HG02759 (cell line): Measurements from ENCODE around the gene AP5M1.
"Not testable (repeated sequence)": the region's sequence is repeated elsewhere in the genome, so short reads cannot be mapped to it uniquely, and the experiment has no call there.

Experiments used
- ATAC-seq: cut with Tn5 transposase; IDR thresholded peaks from one replicate; pipeline ENCODE4 v1.9.1; 2021; ENCODE audit warnings: mild to moderate bottlenecking, moderate library complexity; ENCODE audit not compliant: unreplicated experiment

Gene AP5M1

GRCh38 chr14:57290751-57291150 lies 22.0 kb downstream of the AP5M1 start:
- ATAC-seq = no peak

GRCh38 chr14:57291692-57292647 lies 23.2 kb downstream of the AP5M1 start:
- no peak for ATAC-seq

DNA sequence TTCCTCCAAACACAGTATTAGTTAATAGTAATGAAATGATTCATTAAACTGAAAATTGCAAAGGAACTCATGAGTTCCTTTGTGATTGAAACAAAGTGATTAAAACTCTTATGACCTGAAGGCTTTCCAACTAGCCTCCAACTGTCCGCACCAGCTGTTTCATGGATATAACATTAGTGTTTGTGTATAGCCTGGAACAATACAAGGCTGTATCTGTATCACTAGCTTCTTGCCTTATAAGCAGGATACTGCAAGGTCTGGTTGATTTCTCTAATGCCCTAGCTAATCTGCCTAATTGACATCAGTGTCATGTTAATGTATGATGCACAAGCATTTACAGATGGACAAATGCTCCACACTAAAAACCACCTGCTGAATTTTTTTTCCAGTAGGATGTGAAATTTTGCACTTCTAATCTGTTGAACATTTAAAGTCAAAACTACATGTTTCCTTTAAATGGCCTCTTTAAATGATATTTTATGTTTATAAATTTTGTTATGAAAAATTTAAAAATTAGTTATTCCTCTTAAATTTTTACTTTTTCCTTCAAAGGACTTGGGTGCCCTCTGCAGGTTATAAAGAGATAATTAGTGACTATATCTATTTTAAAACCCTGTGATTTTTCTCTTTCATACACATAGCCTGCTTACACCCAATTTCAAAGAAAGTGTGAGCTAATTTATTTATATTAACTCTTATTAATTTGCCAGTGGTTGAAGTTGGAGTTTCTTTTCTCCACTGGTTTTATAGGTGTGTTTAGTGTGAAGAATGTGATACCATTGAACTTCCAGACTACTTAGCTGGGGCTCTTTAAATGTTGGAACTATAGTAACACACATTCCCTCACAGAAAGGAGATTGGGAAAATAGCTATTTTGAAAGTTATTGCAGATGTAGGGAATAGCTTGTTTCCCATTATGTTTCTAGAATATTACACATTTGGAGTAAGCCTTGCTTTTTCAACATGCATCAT lies 25.4 kb downstream of the AP5M1 start:
- ATAC-seq = no peak

- ATAC-seq = no peak
These were observed 26.5 kb downstream of the AP5M1 start for GRCh38 chr14:57295239-57295638.

DNA sequence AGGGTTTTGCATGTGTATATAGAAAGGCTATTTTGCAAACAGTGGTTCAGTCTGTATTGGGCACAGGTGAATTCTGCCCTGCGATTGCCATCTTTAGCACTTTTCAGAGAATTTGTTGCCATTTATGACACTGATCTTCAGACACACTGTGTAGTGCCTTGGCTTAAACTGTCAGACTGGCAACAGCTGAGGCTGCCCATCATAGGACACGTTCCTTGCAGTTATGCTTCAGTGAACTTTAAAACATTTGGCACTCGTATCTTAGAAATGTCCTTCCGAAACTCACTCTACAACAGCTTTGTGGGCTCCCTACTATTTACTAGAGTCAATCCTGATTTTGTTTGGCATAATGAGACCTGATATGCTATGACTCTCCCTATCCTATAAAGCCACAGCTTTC lies 29.1 kb downstream of the AP5M1 start:
- no peak for ATAC-seq

DNA sequence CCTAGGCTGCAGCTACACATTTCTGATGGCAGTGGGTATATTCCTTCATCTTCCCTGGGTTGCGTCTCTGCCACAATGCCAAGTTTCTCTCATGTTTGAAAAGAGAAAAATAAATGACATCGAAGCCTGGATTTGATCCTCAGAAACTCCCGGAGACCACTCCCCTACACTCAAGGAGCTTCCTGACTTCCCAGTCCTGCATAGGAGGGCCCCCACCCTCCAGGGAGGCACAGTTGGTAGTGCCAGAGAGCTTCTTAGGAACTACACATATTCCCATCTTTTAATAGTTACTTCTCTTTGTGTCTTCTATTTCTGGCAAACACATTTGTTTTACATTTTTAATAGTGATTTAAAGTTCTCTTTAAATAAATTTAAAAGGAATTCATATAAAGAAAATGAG lies 30.7 kb downstream of the AP5M1 start:
- no peak for ATAC-seq

DNA sequence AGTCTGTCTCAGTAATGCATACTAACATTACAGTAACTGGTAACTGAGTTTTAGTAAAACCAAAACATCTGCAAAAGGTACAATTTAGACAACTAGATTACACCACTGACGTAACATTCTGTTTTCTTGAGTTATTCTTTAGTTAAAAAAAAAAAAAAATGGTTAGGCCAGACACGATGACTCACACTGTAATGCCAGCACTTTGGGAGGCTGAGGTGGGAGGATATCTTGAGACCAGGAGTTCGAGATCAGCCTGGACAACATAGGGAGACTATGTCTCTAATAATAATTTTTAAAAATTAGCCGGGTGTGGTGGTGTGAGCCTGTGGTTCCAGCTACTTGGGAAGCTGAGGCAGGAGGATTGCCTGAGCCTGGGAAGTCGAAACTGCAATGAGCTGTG lies 34.1 kb downstream of the AP5M1 start:
- no peak for ATAC-seq

DNA sequence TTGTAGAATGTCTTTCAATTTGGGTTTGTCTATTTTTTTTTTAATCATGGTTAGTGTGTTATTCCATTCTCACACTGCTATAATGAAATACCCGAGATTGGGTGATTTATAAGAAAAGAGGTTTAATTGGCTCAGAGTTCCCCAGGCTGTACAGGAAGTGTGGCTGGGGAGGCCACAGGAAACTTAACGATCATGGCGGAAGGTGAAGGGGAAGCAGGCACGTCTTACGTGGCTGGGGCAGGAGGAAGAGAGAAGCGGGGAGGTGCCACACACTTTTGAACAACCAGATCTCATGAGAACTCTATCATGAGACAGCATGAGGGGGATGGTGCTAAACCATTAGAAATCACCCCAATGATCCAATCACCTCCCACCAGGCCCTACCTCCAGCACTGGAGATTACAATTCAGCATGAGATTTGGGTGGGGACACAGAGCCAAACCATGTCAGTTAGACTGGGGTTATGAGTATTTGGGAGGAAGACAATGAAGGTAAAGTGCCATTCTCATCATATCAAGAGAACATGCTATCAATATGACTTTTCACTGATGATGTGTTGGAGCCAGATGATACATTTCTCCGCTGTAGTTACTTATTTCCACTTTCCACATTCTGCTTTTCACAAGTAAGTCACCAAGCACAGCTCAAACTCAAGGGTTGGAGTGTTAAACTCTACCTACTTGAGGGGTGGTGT lies 45.8 kb downstream of the AP5M1 start:
- no peak for ATAC-seq

DNA sequence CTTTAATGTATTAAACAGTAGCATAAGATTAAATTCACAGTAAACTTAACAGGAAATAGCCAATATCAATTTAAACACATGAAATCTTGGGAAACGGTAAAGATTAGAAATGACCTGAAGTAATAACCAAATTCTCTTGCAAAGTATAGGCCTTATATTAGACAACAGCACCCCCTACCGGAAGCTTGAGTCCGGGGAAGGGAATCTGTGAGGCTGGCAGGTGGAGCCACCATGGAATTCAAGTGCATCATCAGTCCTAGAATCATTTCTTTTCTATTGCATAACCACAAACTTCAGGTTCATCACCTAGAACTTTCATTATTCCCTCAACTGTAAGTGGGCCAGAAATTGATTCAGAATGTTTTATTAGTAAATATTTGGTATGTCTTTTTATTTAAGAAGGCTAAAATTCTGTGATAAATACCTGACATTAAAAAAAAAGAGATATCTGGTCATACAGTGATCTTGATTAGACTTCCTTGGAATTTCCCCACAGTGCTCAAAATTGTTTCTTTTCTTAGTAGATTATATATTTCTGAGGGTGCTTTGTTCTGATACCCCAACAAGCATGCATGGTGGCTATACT lies 48.6 kb downstream of the AP5M1 start:
- ATAC-seq = peak; percentile 58

DNA sequence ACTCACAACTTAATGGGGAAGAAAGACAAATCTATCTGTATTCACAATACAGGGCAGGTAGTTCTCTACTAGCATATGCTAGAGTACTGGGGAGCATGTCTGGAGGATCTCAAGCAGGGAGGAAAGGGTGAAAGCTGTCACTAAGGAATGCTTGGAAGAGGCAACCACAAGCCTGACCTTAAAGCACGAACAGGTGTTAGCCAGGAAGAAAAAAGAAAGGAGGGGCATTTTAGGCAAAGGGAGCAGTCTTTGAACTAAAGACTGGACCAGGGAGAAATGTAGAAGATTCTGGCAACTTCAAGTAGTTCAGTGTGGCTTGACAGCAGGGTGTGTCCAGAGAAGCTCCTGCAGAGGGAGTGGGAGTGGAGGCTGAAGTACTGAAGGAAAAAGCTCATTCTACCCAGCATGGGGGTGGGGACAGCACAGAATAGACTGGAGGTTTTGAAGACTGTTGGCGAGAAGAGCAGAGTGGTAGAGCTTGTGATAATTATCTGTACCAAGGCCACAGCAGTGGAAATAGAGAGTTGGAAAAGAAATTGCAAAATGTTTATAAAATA lies 50.9 kb downstream of the AP5M1 start:
- ATAC-seq = no peak

DNA sequence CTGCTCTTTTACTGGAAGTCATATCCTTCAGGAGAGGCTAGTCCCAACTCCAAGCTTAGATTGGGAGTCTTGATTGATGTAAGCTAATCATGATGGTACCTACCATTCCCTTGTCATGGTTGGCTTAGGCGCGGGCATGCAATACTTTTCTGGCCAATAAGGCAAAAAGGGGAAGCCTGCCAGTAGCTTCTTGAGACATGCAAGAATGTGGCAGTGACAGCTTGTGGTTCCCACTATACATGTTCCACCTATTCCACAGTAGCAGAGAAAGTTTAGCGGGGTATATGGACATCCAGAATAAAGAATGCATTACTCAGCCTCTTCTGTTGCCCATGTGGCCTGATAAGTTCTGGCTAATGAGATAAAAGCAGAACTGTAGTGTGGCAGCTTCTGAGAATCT lies 55.0 kb downstream of the AP5M1 start:
- ATAC-seq = no peak

GRCh38 chr14:57326253-57326652 lies 57.5 kb downstream of the AP5M1 start:
- peak; percentile 87 for ATAC-seq

GRCh38 chr14:57329833-57330232 lies 61.1 kb downstream of the AP5M1 start:
- ATAC-seq = no peak

- ATAC-seq = not testable (repeated sequence)
These were observed 63.7 kb downstream of the AP5M1 start for GRCh38 chr14:57332475-57332874.

GRCh38 chr14:57333726-57334125 lies 65.0 kb downstream of the AP5M1 start:
- not testable (repeated sequence) for ATAC-seq

DNA sequence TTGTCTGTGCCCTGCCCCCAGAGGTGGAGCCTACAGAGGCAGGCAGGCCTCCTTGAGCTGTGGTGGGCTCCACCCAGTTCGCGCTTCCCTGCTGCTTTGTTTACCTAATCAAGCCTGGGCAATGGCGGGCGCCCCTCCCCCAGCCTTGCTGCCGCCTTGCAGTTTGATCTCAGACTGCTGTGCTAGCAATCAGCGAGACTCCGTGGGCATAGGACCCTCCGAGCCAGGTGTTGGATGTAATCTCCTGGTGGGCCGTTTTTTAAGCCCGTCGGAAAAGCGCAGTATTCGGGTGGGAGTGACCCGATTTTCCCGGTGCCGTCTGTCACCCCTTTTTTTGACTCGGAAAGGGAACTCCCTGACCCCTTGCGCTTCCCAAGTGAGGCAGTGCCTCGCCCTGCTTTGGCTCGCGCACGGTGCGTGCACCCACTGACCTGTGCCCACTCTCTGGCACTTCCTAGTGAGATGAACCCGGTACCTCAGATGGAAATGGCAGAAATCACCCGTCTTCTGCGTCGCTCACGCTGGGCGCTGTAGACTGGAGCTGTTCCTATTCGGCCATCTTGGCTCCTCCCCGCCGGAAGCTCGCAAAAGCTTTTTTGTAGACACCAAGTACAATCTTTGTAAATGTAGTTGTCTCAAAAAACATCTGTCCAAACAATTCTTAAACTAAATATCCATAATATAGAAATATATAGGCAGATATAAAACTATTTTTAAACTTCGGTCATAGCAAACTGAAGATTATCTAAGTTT lies 75.0 kb downstream of the AP5M1 start:
- ATAC-seq = not testable (repeated sequence)

DNA sequence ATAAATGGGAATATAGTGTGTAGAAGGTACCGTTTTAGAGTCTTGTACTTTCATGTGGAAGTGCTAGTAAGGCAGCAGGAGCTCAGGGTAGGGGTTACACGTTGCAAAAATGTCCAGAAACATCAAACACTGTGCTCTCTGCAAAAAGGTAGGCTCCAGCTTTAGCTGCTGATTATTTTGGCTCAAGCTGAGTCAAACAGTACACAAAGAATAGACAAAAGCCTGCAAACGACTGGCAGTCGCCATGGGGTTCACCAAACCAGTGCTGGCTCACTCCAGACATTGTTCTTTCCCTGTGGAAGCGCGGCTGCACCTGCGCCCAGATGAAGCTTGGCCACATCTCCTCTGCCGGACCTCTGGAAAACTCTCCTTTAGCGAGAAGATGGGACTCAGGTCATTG lies 76.3 kb downstream of the AP5M1 start:
- no peak for ATAC-seq

DNA sequence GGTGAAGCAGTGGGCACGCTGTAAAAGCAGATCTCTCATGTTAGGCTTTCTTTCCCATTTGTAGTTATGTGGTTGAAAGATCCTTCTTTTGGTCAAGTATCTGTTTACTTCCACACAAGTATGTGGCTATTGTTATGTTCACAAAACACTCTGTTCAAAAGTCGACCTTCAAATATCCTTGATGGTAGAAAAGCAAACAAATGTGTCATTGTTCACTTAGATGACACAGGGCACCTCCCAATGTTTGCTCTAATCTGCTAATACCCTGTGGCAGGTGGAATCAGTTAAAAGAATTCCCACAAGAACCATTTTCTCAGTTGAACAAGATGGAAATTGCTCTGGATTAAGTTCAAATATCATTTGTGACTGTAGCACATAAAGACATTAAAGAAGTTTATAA lies 78.0 kb downstream of the AP5M1 start:
- no peak for ATAC-seq
